GM18858 (cell line): ENCODE measurements around the gene PALS2.

ENCODE experiments used
- ATAC-seq: cut with Tn5 transposase; IDR thresholded peaks from one replicate; pipeline ENCODE4 v1.9.1; 2021; ENCODE audit not compliant: unreplicated experiment

PALS2 gene

DNA sequence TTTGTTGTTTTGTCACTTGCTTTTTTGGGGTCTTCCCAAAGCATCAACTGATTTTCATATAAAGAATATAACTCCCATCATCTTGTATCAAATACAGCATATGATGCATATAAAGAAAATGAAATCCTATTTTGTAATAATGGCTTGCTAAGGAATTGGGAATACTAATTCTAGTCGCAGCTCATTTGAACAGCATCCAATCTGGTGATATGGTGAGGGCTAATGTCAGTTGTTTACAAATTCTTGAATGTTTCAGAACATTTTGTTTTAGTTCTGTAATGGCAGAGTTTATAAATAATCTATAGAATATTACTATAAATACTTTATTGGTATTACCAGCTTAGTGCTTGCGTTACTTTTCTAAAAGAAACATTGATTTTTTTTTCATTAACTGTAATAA is 8.9 kb downstream of the PALS2 start:
- no peak for ATAC-seq

DNA sequence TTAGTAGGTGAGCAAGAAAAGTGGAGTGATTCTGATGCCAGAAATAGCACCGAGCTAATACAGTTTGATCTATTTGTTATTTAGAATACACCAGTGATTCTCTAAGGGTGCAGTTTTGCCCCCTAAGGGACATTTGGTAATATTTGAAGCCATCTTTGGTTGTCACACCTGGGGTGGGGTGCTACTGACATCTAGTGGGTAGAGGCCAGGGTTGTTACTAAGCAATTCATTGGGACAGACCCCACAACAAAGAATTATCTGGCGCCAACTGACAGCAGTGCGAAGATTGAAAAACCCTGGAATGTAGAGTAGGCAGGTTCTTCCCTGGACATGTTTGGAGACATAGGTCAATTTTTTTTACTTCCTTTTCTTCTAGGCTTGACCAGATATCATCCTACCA is 14.6 kb downstream of the PALS2 start:
- ATAC-seq: no peak

GRCh38 chr7:24591152-24591551 is 17.9 kb downstream of the PALS2 start:
- no peak for ATAC-seq

DNA sequence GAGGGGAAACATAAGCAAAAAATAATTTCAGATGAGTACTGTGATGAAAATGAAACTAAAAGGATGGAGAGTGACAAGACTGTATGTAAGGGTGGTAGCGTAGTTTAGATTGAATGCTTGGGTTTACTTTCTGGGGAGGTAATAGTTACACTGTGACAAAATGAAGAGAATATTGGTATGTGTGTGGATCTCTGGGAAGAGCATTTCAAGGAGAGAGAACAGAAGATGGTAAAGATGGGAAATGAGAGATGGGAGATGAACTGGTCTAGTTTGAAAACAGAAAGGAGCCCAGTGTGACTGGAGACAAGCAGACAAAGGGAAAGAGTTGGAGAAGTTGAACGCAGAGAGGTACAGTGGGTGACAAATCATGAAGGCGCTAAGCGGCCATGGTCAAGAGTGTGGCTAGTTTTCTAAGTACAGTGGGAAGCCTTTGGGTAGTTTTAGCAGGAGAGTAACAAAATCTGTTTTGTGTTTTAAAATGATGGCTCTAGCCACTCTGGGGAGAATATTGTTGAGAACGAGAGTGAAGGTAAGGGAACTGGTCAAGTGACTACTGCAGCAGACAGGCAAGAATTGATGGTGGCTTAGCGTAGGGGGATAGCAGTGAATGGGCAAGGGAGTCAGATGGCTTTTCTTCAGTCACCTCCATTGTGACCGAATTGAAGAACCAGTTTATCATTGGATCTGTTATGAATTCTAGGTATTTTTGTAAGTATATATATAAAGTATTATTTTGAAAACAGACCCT is 22.6 kb downstream of the PALS2 start:
- ATAC-seq: peak; percentile 59

DNA sequence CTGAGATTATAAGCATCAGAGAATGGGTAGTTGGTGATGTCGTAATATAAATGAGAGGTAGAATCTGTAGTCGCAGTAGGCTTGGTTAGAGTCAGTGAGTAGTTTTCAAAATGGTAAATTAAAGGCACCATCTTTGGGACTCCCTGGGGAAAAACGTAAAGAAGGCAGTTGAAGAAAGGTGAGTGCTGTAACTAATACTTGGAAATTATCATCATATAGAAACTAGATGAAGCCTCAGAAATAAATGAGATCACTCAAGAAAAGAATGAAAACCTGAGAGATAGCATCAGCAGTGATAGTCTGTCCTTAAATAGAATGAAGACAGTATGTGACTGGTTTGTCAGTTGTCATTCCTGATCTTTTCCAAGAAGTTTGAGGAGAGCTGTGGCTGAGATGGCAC is 23.8 kb downstream of the PALS2 start:
- no peak for ATAC-seq

GRCh38 chr7:24601600-24601999 is 28.3 kb downstream of the PALS2 start:
- no peak for ATAC-seq

- ATAC-seq: no peak
Observed at GRCh38 chr7:24602860-24603456, 29.7 kb downstream of the PALS2 start.

- no peak for ATAC-seq
Observed at GRCh38 chr7:24604630-24605029, 31.4 kb downstream of the PALS2 start.

DNA sequence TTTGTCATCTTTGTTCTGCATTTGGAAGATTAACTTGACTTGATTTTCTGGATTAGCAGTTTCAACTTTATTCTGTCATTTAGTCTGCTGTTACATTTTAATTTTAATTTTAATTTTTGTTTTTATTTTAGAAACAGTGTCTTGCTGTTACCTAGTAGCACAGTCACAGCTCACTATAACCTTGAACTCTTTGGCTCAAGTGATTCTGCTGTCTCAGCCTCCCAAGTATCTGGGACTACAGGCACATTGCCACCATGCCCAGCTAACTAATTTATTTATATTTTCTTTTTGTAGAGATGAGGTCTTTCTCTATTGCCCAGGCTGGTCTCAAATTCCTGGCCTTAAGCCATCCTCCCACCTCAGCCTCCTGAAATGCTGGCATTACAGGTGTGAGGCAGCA is 35.3 kb downstream of the PALS2 start:
- ATAC-seq: no peak

- ATAC-seq: no peak
Observed at GRCh38 chr7:24609059-24609458, 35.8 kb downstream of the PALS2 start.

DNA sequence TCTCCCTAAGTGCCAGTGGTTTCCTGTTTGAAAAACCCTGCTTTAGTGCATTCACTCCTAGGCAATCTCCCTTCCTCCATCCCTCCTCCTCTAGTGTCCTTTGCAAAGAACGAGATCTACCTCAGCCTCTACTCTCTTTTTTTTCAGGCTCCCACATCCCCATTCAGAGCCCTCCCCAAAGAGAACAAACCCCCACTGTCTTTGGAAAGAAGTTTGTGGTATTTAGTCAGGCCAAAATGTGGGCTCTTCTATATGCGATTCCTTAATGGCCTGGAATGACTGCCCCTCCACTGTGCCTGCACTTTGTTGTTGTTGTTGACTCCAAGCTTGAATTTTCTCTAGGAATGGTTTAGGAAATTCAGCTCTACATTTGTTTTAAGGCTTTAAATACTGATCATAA is 36.3 kb downstream of the PALS2 start:
- no peak for ATAC-seq

DNA sequence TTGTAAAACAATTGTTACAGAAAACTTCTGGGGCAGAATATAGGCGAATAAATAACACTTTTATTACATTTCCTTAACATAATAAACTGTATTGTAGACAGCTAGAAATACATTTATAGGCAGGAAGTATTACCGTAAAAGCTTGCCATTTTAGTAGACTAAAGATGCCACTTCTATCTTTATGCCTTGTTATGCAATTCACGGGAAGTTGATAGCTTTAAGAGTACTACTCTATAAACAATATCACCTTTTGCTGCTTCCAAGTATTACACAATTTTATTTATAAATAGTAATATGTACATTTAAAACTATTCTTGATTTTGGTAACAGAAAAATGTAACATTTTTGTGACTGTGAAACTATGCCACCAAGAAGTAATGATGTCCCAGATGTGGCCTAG is 37.9 kb downstream of the PALS2 start:
- ATAC-seq: no peak

GRCh38 chr7:24617957-24618616 is 44.8 kb downstream of the PALS2 start:
- no peak for ATAC-seq

GRCh38 chr7:24619978-24620377 is 46.7 kb downstream of the PALS2 start:
- ATAC-seq: no peak

DNA sequence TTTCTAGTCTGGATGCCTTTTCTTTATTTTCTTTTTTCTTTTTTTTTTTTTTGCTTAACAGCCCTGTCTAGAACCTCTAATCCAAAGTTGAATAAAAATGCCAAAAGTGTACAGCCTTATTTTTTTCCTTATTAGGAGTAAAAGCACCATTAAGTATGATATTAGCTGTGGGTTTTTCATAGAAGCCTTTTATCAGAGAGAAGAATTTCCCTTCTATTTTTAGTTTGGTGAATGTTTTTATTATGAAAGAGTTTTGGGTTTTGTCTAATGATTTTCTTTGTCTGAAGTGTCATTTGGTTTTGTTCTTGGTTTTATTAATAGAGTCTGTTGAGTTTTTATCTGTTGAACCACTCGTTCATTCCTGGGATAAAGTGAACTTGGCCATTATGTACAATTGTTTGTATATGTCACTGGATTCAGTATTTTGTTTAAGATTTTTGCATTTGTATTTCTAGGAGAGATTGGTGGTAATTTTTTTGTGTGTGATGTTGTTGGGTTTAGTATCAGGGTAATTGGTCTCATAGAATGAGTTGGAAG is 49.5 kb downstream of the PALS2 start:
- ATAC-seq: no peak
